Loucy (cell line): ENCODE data around the gene PPP1R27.

Experiments used
- H2AFZ ChIP-seq: fragments of 200-600 bp; sonication (generic); 2 replicates; pipeline ENCODE4 v1.6.0; 2016; ENCODE audit warnings: antibody characterized with exemption, mild to moderate bottlenecking, low read length, moderate library complexity
- H3F3A ChIP-seq: fragments of 200-600 bp; 2 replicates; pipeline ENCODE4 v1.6.0; 2016; ENCODE audit warnings: antibody characterized with exemption, low read depth, mild to moderate bottlenecking
- H3K27me3 ChIP-seq: fragments of 200-600 bp; sonication (generic); 2 replicates; pipeline ENCODE4 v1.6.1; 2014; ENCODE audit warnings: low read length, mild to moderate bottlenecking; ENCODE audit not compliant: insufficient read depth, poor library complexity, severe bottlenecking
- H3K36me3 ChIP-seq: fragments of 200-600 bp; sonication (generic); 2 replicates; pipeline ENCODE4 v1.6.1; 2016; ENCODE audit warnings: low read length; ENCODE audit not compliant: insufficient read depth
- H3K4me1 ChIP-seq: fragments of 200-600 bp; sonication (generic); 2 replicates; pipeline ENCODE4 v1.5.1; 2014; ENCODE audit warnings: low read length, mild to moderate bottlenecking; ENCODE audit not compliant: insufficient read depth, poor library complexity, severe bottlenecking
- H3K4me2 ChIP-seq: fragments of 200-600 bp; sonication (generic); 2 replicates; pipeline ENCODE4 v1.6.0; 2014; ENCODE audit warnings: antibody characterized with exemption, low read length, low read depth, mild to moderate bottlenecking; ENCODE audit not compliant: poor library complexity, severe bottlenecking
- H3K4me3 ChIP-seq: fragments of 200-600 bp; sonication (generic); 2 replicates; pipeline ENCODE4 v1.5.1; 2014; ENCODE audit warnings: low read length, mild to moderate bottlenecking, mixed read lengths; ENCODE audit not compliant: poor library complexity, severe bottlenecking
- H3K79me2 ChIP-seq: fragments of 200-600 bp; sonication (generic); 2 replicates; pipeline ENCODE4 v1.6.1; 2014; ENCODE audit warnings: low read length; ENCODE audit not compliant: insufficient read depth
- H3K9ac ChIP-seq: fragments of 200-600 bp; sonication (generic); 2 replicates; pipeline ENCODE4 v1.6.0; 2014; ENCODE audit warnings: mild to moderate bottlenecking, low read depth, low read length, moderate library complexity; ENCODE audit not compliant: poor library complexity, severe bottlenecking
- H3K9me2 ChIP-seq: fragments of 200-600 bp; sonication (generic); replicated peaks from 2 replicates; pipeline ENCODE4 v1.6.1; 2016; ENCODE audit warnings: low read depth, low read length, mixed read lengths
- H3K9me3 ChIP-seq: fragments of 200-600 bp; sonication (generic); 2 replicates; pipeline ENCODE4 v1.6.1; 2014; ENCODE audit warnings: mild to moderate bottlenecking, antibody characterized with exemption, low read length, low read depth; ENCODE audit not compliant: insufficient read depth
- H4K20me1 ChIP-seq: fragments of 200-600 bp; sonication (generic); 2 replicates; pipeline ENCODE4 v1.6.0; 2014; ENCODE audit warnings: antibody characterized with exemption, low read length, mild to moderate bottlenecking; ENCODE audit not compliant: insufficient read depth, poor library complexity, severe bottlenecking
- EZH2phosphoT487 ChIP-seq: fragments of 200-600 bp; IDR thresholded peaks from 2 replicates; pipeline ENCODE4 v1.6.1; 2018; ENCODE audit warnings: antibody characterized with exemption, mild to moderate bottlenecking, moderate library complexity, borderline replicate concordance
- TF ChIP-seq, protein P1 (sequence below): fragments of 200-600 bp; sonication (generic); conservative IDR thresholded peaks from 2 replicates; pipeline ENCODE4 v1.5.1; 2014; ENCODE audit warnings: mild to moderate bottlenecking, antibody characterized with exemption, low read length

PPP1R27 gene

DNA sequence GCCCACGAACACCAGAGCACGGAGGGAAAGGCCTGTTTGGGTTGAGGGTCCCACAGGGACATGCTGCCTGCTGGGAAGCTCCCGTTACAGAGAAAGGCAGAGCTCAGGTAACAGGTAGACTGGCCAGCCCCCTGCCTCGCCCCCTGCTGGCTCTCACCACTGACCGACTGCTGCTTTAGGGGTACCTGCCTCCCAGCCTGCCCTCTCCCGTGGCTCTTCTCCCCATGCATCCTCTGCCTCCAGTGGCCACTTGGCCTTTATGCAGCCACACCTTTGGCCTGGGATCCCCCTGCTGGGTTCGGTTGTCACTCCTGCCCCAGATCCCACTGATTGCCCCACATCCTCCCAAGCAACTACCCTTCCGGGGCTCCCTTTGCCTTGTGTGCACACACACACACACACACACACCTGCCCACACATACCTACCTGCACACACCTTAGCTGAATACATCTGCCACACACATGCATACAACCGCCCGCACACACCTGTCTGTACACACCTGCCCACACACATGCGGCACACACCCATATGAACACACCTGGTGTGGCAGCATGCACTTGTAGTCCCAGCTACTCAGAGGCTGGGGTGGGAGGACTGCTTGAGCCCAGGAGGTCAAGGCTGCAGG lies 8.9 kb downstream of the PPP1R27 start:
- Histone ChIP-seq H4K20me1 (no peaks in the 10 kb centered on the region), H3K4me1 (peaks cover 6% of the 10 kb centered on the region)
- TF ChIP-seq, protein P1, sequence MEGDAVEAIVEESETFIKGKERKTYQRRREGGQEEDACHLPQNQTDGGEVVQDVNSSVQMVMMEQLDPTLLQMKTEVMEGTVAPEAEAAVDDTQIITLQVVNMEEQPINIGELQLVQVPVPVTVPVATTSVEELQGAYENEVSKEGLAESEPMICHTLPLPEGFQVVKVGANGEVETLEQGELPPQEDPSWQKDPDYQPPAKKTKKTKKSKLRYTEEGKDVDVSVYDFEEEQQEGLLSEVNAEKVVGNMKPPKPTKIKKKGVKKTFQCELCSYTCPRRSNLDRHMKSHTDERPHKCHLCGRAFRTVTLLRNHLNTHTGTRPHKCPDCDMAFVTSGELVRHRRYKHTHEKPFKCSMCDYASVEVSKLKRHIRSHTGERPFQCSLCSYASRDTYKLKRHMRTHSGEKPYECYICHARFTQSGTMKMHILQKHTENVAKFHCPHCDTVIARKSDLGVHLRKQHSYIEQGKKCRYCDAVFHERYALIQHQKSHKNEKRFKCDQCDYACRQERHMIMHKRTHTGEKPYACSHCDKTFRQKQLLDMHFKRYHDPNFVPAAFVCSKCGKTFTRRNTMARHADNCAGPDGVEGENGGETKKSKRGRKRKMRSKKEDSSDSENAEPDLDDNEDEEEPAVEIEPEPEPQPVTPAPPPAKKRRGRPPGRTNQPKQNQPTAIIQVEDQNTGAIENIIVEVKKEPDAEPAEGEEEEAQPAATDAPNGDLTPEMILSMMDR, result no peak; the same call in 1 of the 2 replicates
- TF ChIP-seq EZH2phosphoT487, result no peak

DNA sequence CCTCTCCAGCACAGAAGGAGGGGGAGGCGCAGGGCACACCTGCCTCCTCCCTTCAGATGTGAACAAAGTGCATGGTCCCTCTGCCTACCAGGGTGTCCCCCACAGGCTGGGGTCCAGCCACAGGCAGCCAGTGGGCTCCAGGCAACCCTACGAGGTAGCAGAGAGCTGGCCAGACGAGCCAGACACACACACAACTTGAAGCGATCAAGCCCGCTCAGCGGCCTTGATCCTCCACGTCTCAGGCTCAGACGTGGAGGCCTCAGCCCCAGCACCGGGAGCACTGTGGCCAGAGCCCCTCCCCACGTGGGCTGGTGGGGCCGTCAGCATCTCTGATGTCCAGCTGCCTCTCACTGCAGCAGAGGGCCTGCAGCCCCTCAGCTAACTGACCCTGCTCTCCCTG lies 10.3 kb downstream of the PPP1R27 start:
- H3K36me3 ChIP-seq, result no peaks in the 10 kb centered on the region
- no peak overlapping the region for H3K4me2 ChIP-seq
- H3K9ac ChIP-seq, result no peak overlapping the region
- H3K4me1 ChIP-seq, result peaks cover 6% of the 10 kb centered on the region
- H3K27me3 ChIP-seq, result no peaks in the 10 kb centered on the region
- peaks cover 16% of the 10 kb centered on the region; the same call in 1 of the 2 replicates for H3K79me2 ChIP-seq
- no peak overlapping the region for H2AFZ ChIP-seq
- H3F3A ChIP-seq, result no peaks in the 10 kb centered on the region
- H3K9me2 ChIP-seq, result no peaks in the 10 kb centered on the region
- H3K4me3 ChIP-seq, result no peak overlapping the region
- TF ChIP-seq EZH2phosphoT487, result no peak
- TF ChIP-seq, protein P1, result no peak
- no peaks in the 10 kb centered on the region for H4K20me1 ChIP-seq
- H3K9me3 ChIP-seq, result no peaks in the 10 kb centered on the region

More for the DNA sequence above, 8.9 kb downstream of the PPP1R27 start:
- no peak overlapping the region for H3K4me3 ChIP-seq
- peaks cover 27% of the 10 kb centered on the region; the same call in 1 of the 2 replicates for H3K79me2 ChIP-seq
- no peaks in the 10 kb centered on the region for H3K36me3 ChIP-seq
- H3K27me3 ChIP-seq, result no peaks in the 10 kb centered on the region
- H3F3A ChIP-seq, result no peaks in the 10 kb centered on the region
- H3K9ac ChIP-seq, result no peak overlapping the region
- H3K9me3 ChIP-seq, result no peaks in the 10 kb centered on the region
- H3K9me2 ChIP-seq, result no peaks in the 10 kb centered on the region
- no peak overlapping the region for H3K4me2 ChIP-seq
- no peak overlapping the region for H2AFZ ChIP-seq

DNA sequence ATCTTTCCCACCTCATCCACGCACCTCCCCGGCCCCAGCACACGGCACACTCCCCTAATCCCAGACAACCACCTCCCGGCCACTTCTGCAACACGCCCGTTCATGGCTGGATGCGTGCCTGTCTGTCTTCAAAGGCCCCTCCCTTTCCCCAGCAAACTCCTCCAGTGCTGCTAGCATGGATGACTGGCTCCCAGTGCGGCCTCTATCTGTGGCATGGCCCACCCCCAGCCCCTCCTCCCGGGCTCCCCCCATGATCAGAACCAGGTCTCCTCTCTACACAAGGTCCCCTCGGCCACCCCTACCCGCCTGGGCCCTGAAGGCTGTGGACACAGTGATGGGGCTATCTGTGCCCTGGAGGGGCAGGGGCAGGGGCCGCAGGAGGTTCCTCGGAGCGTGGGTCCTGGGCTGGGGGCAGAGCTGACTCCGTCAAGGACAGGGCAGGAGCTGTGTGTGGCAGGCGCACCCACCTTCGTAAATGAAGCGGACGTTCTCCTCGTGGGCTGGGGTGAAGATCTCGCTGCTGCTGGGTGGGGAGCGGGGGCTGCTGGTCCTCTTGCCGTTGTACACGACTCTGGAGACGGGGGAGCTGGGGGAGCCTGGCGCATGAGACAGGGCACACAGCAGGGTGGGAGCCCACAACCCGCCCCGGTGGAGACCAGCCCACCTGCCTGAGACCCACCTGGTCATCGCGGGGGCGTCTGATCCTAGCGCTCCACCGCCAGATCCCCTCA lies 10.9 kb downstream of the PPP1R27 start:
- no peak overlapping the region for H2AFZ ChIP-seq
- H3K4me2 ChIP-seq, result no peak overlapping the region
- peaks cover 6% of the 10 kb centered on the region for H3K4me1 ChIP-seq
- no peaks in the 10 kb centered on the region for H3K9me3 ChIP-seq
- TF ChIP-seq, protein P1, result no peak
- no peak for TF ChIP-seq EZH2phosphoT487
- no peaks in the 10 kb centered on the region for H3K36me3 ChIP-seq
- no peaks in the 10 kb centered on the region for H4K20me1 ChIP-seq
- H3K27me3 ChIP-seq, result no peaks in the 10 kb centered on the region
- H3K9me2 ChIP-seq, result no peaks in the 10 kb centered on the region
- no peaks in the 10 kb centered on the region for H3F3A ChIP-seq
- no peak overlapping the region for H3K4me3 ChIP-seq
- H3K9ac ChIP-seq, result no peak overlapping the region
- peaks cover 12% of the 10 kb centered on the region; the same call in 1 of the 2 replicates for H3K79me2 ChIP-seq
